Measurements from ENCODE around the gene KAT6B. TPM values are rescaled to one million over a fixed set of nuclear protein-coding genes. Genes with fewer than 3 reads are reported as not detected.

Gene KAT6B
- total RNA-seq (111 and 119 TPM in 2 replicates), polyA plus RNA-seq (8.6 and 11.5 TPM in 2 replicates), polyA minus RNA-seq (27.3 and 55.7 TPM in 2 replicates)
- 24.1 TPM for total RNA-seq (2013)

- peak; percentile 39 for TF ChIP-seq CTCF (IDR thresholded peaks at IDR 0.05)
- no peak for TF ChIP-seq EZH2 (IDR thresholded peaks at IDR 0.05; ENCODE audit: borderline replicate concordance, insufficient read depth, low read depth, low read length, poor library complexity, severe bottlenecking)
- H3K27ac ChIP-seq (ENCODE audit: low read length in 2 of 2), result peak within 1 kb of the TSS; percentile 91 to 99
- H3K4me1 Mint-ChIP-seq, result peaks cover 42% of the 10 kb centered on the region
- H3K9ac ChIP-seq (ENCODE audit: low read length), result peak within 1 kb of the TSS; percentile 97
- intact Hi-C loops (cut with micrococcal nuclease), result loop anchor here (1.0 to 10.0 kb wide), 10 partner anchors 28 to 1729 kb away; partner anchors contain the start of genes ADK, P4HA1 and SAMD8
- peak; percentile 100 for DNase-seq
- POLR2A ChIA-PET, result interaction anchor here (0.5 to 1.4 kb wide), 15 partner anchors 26 to 827 kb away, joined by 3 to 16 read pairs (median 4); no protein-coding TSS in a partner anchor
- WGBS (ENCODE audit: insufficient coverage), result under 1% methylated on average over 38 of the region's 67 CpGs
- H3K4me1 ChIP-seq (ENCODE audit: control insufficient read depth in 2 of 2, insufficient read depth in 2 of 2, low read length in 2 of 2), result peaks cover 30 to 38% of the 10 kb centered on the region in 2 donors
- H3K27ac Mint-ChIP-seq, result peak within 1 kb of the TSS; percentile 97
- H3K36me3 ChIP-seq (replicated peaks in 1 of 2; ENCODE audit: control extremely low read depth in 1 of 2, control insufficient read depth in 1 of 2, extremely low read depth in 1 of 2, insufficient read depth in 2 of 2, low read length in 1 of 2), result no peaks in the 10 kb centered on the region
- H2AFZ ChIP-seq (ENCODE audit: insufficient read depth, low read depth, low read length, poor library complexity, severe bottlenecking), result peak within 1 kb of the TSS; percentile 100
- peaks cover 34% of the 10 kb centered on the region for H3K79me2 ChIP-seq (ENCODE audit: control insufficient read depth, insufficient read depth, low read length)
- H3K27me3 ChIP-seq (replicated peaks in 1 of 4; ENCODE audit: control extremely low read depth in 1 of 4, control insufficient read depth in 3 of 4, insufficient read depth in 4 of 4, low read length in 3 of 4), result no peaks in the 10 kb centered on the region
- peaks cover 5% of the 10 kb centered on the region for H4K20me1 ChIP-seq (ENCODE audit: control insufficient read depth, insufficient read depth, low read length, poor library complexity, severe bottlenecking)
- no peaks in the 10 kb centered on the region for H3K9me3 ChIP-seq (ENCODE audit: control extremely low read depth in 1 of 3, control insufficient read depth in 2 of 3, insufficient read depth in 1 of 3, low read length in 2 of 3)
- H3K4me3 ChIP-seq (ENCODE audit: control extremely low read depth in 1 of 5, extremely low read depth in 1 of 5, insufficient read depth in 1 of 5, low read depth in 2 of 5, low read length in 4 of 5), result peak within 1 kb of the TSS; percentile 81 to 99 (median 90)
- peak within 1 kb of the TSS; percentile 99 for H3K4me2 ChIP-seq (replicated peaks; ENCODE audit: low read depth, low read length, poor library complexity, severe bottlenecking)
- no peaks in the 10 kb centered on the region for H3K9me3 Mint-ChIP-seq (ENCODE audit: insufficient read depth)
- H3K4me3 Mint-ChIP-seq, result peak within 1 kb of the TSS; percentile 93
- CTCF ChIA-PET, result interaction anchor here (0.8 to 1.4 kb wide), 5 partner anchors 29 to 194 kb away, joined by 3 to 4 read pairs (median 4); no protein-coding TSS in a partner anchor
- no peaks in the 10 kb centered on the region for H3K27me3 Mint-ChIP-seq
- ATAC-seq (ENCODE audit: low read depth), result peak; percentile 75
These were observed at the start of gene KAT6B for GRCh38 chr10:74826142-74827044. TSS of gene KAT6B (plus strand) at chr10:74826600. CDS start at chr10:74842858, 16,258 bp downstream.
